Left ventricle myocardium inferior (tissue), 1 donor: ENCODE measurements around the gene ALPK1. TPM values are rescaled to one million over a fixed set of nuclear protein-coding genes. Genes with fewer than 3 reads are reported as not detected.
"Not testable (repeated sequence)": the region's sequence is repeated elsewhere in the genome, so short reads cannot be mapped to it uniquely, and the experiment has no call there.

Source experiments
- DNase-seq: peaks from one replicate; pipeline ENCODE4 v3.0.0-alpha.2; 2020
- H3K27ac ChIP-seq: fragments of 200-600 bp; replicated peaks from 2 replicates; pipeline ENCODE4 v1.8.0; 2021
- H3K27me3 ChIP-seq: fragments of 200-600 bp; 2 replicates; pipeline ENCODE4 v1.8.0; 2021; ENCODE audit warnings: low read depth
- H3K36me3 ChIP-seq: fragments of 200-600 bp; 2 replicates; pipeline ENCODE4 v1.8.0; 2021
- H3K4me1 ChIP-seq: fragments of 200-600 bp; 2 replicates; pipeline ENCODE4 v1.8.0; 2021
- H3K4me3 ChIP-seq: fragments of 200-600 bp; 2 replicates; pipeline ENCODE4 v1.8.0; 2021; ENCODE audit warnings: mild to moderate bottlenecking, moderate library complexity
- H3K9me3 ChIP-seq: fragments of 200-600 bp; replicated peaks from 2 replicates; pipeline ENCODE4 v1.8.0; 2021
- CTCF ChIP-seq: fragments of 200-600 bp; IDR thresholded peaks from 2 replicates; pipeline ENCODE4 v1.8.0; 2021; ENCODE audit warnings: antibody characterized with exemption, mild to moderate bottlenecking, borderline replicate concordance
- intact Hi-C: fragments of 100-400 bp; cut with micrococcal nuclease; formaldehyde crosslinking; loops from one replicate; pipeline ENCODE4 v1.11.0; 2022
- total RNA-seq: library from RNA; stranded (reverse); fragmentation: NEBNext Ultra II Directional; extraction: Animal tissue kit (Norgen Biotek cat#: 25700); gene quantifications from one replicate; pipeline ENCODE4 v1.2.1, GENCODE V29; 2021
- donor health status: DM: no; HTN: yes; CAD: no; lungs with severe emphysema.

The ALPK1 gene
- total RNA-seq, 1 donor from 2014 or later = 3.1 TPM

GRCh38 chr4:112472318-112472717, 175.1 kb downstream of the ALPK1 start:
- peaks cover 21% of the 10 kb centered on the region for H3K9me3 ChIP-seq
- no peak for DNase-seq
- intact Hi-C loops = no loop called here
- no peaks in the 10 kb centered on the region for H3K4me1 ChIP-seq
- TF ChIP-seq CTCF = no peak
- H3K4me3 ChIP-seq = no peak overlapping the region
- H3K27me3 ChIP-seq = no peaks in the 10 kb centered on the region
- no peak overlapping the region for H3K27ac ChIP-seq
- no peaks in the 10 kb centered on the region for H3K36me3 ChIP-seq

DNA sequence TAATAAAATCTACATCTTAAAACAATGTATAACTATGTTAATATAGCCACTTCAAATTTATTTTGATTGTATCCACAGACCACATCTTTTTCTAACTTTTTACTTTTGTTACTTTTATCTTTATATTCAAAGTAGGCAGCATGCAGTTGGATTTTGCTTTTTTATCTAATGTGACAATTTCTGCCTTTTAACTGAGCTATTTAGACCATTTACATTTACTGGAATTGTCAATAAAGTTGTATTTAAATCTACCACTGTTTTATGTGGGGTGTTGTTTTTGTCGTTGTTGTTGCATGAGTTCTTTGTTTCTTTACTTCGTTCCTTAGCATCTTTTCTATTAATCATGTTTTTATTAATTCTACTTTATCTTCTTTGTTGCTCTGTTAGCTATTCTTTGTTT, 176.8 kb downstream of the ALPK1 start:
- Histone ChIP-seq H3K4me3 (no peak overlapping the region), H3K27ac (no peak overlapping the region), H3K9me3 (peaks cover 21% of the 10 kb centered on the region), H3K36me3 (no peaks in the 10 kb centered on the region), H3K27me3 (no peaks in the 10 kb centered on the region), H3K4me1 (no peaks in the 10 kb centered on the region)
- no peak for TF ChIP-seq CTCF
- no peak for DNase-seq
- intact Hi-C loops = no loop called here

DNA sequence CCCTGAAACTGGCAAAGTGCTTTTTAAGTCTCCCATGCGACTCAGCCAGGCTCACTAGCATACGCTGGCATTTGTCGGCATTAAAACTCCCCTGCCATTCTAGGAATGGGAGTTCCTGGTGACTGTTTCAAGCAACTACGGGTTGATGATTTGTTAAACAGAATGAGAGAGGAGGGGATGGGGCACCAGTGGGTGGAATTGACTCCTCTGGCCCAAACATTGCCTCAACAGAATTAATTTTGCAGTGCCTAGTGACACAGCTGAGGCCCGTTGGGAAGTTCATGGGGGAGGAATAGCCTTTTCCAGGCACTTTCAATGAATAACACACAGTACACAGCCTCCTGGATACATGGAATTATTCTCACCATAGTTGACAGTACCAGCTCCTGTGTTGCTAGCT, 188.8 kb downstream of the ALPK1 start:
- intact Hi-C loops = no loop called here
- Histone ChIP-seq H3K4me3 (no peak overlapping the region), H3K9me3 (peaks cover 36% of the 10 kb centered on the region), H3K27me3 (peaks cover 11% of the 10 kb centered on the region), H3K4me1 (no peaks in the 10 kb centered on the region), H3K27ac (no peak overlapping the region), H3K36me3 (no peaks in the 10 kb centered on the region)
- no peak for TF ChIP-seq CTCF
- no peak for DNase-seq

- intact Hi-C loops, H3K4me1 ChIP-seq, H3K4me3 ChIP-seq, H3K27ac ChIP-seq, DNase-seq, H3K36me3 ChIP-seq: not testable (repeated sequence)
- Histone ChIP-seq H3K9me3 (peaks cover 35% of the 10 kb centered on the region), H3K27me3 (peaks cover 23% of the 10 kb centered on the region)
These were observed 193.6 kb downstream of the ALPK1 start for GRCh38 chr4:112490808-112491207.

Other genes with a start within 250 kb of the ALPK1 start
- 7.6 TPM for gene FAM241A, start 151.9 kb upstream of the ALPK1 start, total RNA-seq
- 9.6 TPM for gene AP1AR, start 65.6 kb upstream of the ALPK1 start, total RNA-seq
- 16.1 TPM for gene TIFA, start 11.5 kb upstream of the ALPK1 start, total RNA-seq
- not detected for gene NEUROG2, start 218.8 kb downstream of the ALPK1 start, total RNA-seq